ENCODE measurements around the gene CDADC1.

CDADC1 gene

GRCh38 chr13:49225223-49226042 is 22.3 kb upstream of the CDADC1 start:
- Histone ChIP-seq H3K27me3 (peaks cover 11% of the 10 kb centered on the region), H3K4me1 (ENCODE audit: control insufficient read depth in 1 of 2, insufficient read depth in 1 of 2, low read depth in 1 of 2, low read length in 1 of 2) (peaks cover 43 to 46% of the 10 kb centered on the region in 2 experiments), H3K4me3 (ENCODE audit: low read depth in 1 of 2, low read length in 1 of 2) (no peak overlapping the region), H3K27ac (no peak overlapping the region), H3K9me3 (no peaks in the 10 kb centered on the region), H3K36me3 (no peaks in the 10 kb centered on the region)
- TF ChIP-seq, protein P1, sequence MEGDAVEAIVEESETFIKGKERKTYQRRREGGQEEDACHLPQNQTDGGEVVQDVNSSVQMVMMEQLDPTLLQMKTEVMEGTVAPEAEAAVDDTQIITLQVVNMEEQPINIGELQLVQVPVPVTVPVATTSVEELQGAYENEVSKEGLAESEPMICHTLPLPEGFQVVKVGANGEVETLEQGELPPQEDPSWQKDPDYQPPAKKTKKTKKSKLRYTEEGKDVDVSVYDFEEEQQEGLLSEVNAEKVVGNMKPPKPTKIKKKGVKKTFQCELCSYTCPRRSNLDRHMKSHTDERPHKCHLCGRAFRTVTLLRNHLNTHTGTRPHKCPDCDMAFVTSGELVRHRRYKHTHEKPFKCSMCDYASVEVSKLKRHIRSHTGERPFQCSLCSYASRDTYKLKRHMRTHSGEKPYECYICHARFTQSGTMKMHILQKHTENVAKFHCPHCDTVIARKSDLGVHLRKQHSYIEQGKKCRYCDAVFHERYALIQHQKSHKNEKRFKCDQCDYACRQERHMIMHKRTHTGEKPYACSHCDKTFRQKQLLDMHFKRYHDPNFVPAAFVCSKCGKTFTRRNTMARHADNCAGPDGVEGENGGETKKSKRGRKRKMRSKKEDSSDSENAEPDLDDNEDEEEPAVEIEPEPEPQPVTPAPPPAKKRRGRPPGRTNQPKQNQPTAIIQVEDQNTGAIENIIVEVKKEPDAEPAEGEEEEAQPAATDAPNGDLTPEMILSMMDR (IDR thresholded peaks at IDR 0.05) = no peak

- no peaks in the 10 kb centered on the region for H3K36me3 ChIP-seq
- H3K27ac ChIP-seq = no peak overlapping the region
- H3K27me3 ChIP-seq = no peaks in the 10 kb centered on the region
- TF ChIP-seq, protein P1 (IDR thresholded peaks at IDR 0.05) = no peak
- H3K4me3 ChIP-seq (ENCODE audit: low read depth in 1 of 2, low read length in 1 of 2) = no peak overlapping the region
- no peaks in the 10 kb centered on the region for H3K9me3 ChIP-seq
- H3K4me1 ChIP-seq (ENCODE audit: control insufficient read depth in 1 of 2, insufficient read depth in 1 of 2, low read depth in 1 of 2, low read length in 1 of 2) = peaks cover 33 to 36% of the 10 kb centered on the region in 2 experiments
Observed at GRCh38 chr13:49226613-49227012, 21.1 kb upstream of the CDADC1 start.

DNA sequence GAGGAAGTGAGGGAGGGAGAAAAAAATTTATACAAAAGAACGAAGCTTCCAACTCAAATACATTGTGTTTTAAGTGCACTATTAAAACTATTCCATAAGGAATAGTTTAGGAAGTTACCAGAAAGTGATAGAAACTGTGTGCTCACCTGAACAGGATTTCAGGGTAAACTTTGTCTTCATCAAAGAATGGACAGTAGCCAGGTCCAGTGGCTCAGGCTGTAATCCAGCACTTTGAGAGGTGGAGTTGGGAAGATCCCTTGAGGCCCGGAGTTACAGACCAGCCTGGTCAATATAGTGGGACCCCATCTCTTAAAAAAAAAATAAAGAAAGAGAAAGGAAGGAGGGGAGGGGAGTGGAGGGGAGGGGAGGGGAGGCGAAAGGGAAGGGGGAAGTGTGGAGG is 13.0 kb upstream of the CDADC1 start:
- H3K27ac ChIP-seq = no peak overlapping the region
- no peak overlapping the region for H3K4me3 ChIP-seq (ENCODE audit: low read depth in 1 of 2, low read length in 1 of 2)
- H3K9me3 ChIP-seq = no peaks in the 10 kb centered on the region
- H3K36me3 ChIP-seq = no peaks in the 10 kb centered on the region
- no peaks in the 10 kb centered on the region for H3K27me3 ChIP-seq
- TF ChIP-seq, protein P1 (IDR thresholded peaks at IDR 0.05) = no peak
- H3K4me1 ChIP-seq (ENCODE audit: control insufficient read depth in 1 of 2, insufficient read depth in 1 of 2, low read depth in 1 of 2, low read length in 1 of 2) = peaks cover 4 to 9% of the 10 kb centered on the region in 2 experiments

GRCh38 chr13:49235856-49236431 is 11.8 kb upstream of the CDADC1 start:
- no peaks in the 10 kb centered on the region for H3K27me3 ChIP-seq
- no peaks in the 10 kb centered on the region for H3K9me3 ChIP-seq
- H3K4me1 ChIP-seq (ENCODE audit: control insufficient read depth in 1 of 2, insufficient read depth in 1 of 2, low read depth in 1 of 2, low read length in 1 of 2) = peaks cover 4 to 9% of the 10 kb centered on the region in 2 experiments
- H3K36me3 ChIP-seq = no peaks in the 10 kb centered on the region
- TF ChIP-seq, protein P1 (IDR thresholded peaks at IDR 0.05) = no peak
- H3K27ac ChIP-seq = no peak overlapping the region
- H3K4me3 ChIP-seq (ENCODE audit: low read depth in 1 of 2, low read length in 1 of 2) = no peak overlapping the region

DNA sequence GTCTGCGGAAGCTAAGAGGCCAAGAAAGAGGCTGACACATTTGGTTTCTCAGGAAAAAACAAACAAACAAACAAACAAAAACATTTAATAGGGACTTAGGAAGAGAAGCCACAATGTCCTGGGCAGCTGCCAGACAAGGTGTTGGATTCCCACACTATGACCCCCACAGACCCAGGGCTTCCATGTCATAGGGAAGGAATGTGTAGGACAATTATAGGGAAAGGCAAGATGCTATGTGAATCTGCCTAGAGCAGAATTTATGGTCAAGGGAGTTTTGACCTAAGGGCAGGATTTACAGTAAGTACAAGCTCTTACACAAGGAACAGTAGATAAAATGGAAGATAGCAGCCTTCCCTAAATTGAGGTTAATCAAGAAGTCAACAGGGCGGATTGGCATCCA is 9.1 kb upstream of the CDADC1 start:
- Histone ChIP-seq H3K27ac (no peak overlapping the region), H3K27me3 (no peaks in the 10 kb centered on the region), H3K36me3 (no peaks in the 10 kb centered on the region), H3K9me3 (no peaks in the 10 kb centered on the region), H3K4me1 (ENCODE audit: control insufficient read depth in 1 of 2, insufficient read depth in 1 of 2, low read depth in 1 of 2, low read length in 1 of 2) (peaks cover 4 to 9% of the 10 kb centered on the region in 2 experiments), H3K4me3 (ENCODE audit: low read depth in 1 of 2, low read length in 1 of 2) (no peak overlapping the region)
- TF ChIP-seq, protein P1 (IDR thresholded peaks at IDR 0.05) = no peak

Measured in neutrophil (primary cell).